Right lobe of liver (tissue), 6 donors: ENCODE results near the gene TMEM170B. TPM values are rescaled to one million over a fixed set of nuclear protein-coding genes. Genes with fewer than 3 reads are reported as not detected.

Source experiments
- ATAC-seq, 4 donors: fragments of 200-7000 bp; cut with Tn5 transposase; one replicate each; pipeline ENCODE4 v1.9.1; 2020; ENCODE audit warnings: mild to moderate bottlenecking in 4 of 4, moderate library complexity in 4 of 4
- DNase-seq, 3 donors: peaks; one replicate each; pipeline ENCODE4 v3.0.0-alpha.2; 2020
- H3K27ac ChIP-seq, 3 donors: fragments of 200-600 bp; one replicate each; pipeline ENCODE4 v1.8.0; 2022
- H3K27me3 ChIP-seq, 2 donors: fragments of 200-600 bp; one replicate each; pipeline ENCODE4 v1.8.0; 2022
- H3K36me3 ChIP-seq, 4 donors: fragments of 200-600 bp; sonication (generic) in 1 of 4; one replicate each; pipeline versions ENCODE4 v1.5.1 to v1.8.0; 2017 to 2022; ENCODE audit warnings: control low read depth in 1 of 4
- H3K4me1 ChIP-seq, 4 donors: fragments of 200-600 bp; sonication (generic) in 1 of 4; one replicate each; pipeline versions ENCODE4 v1.5.1 to v1.8.0; 2017 to 2022; ENCODE audit warnings: control low read depth in 1 of 4
- H3K4me3 ChIP-seq, 3 donors: fragments of 200-600 bp; one replicate each; pipeline ENCODE4 v1.8.0; 2022
- H3K9me3 ChIP-seq, 4 donors: fragments of 200-600 bp; sonication (generic) in 1 of 4; one replicate each; pipeline versions ENCODE4 v1.5.1 to v1.8.0; 2017 to 2022; ENCODE audit warnings: control low read depth in 1 of 4
- POLR2A ChIP-seq: fragments of 450-650 bp; IDR thresholded peaks from one replicate; pipeline ENCODE4 v1.6.1; 2017; ENCODE audit warnings: antibody characterized with exemption, mild to moderate bottlenecking
- WGBS: methylation state at CpG from one replicate; pipeline ENCODE4 v1.1.6; 2018; ENCODE audit warnings: low coverage, low lambda C conversion rate; ENCODE audit not compliant: insufficient coverage; ENCODE audit errors: missing lambda C conversion rate; 5-methylcytosine and 5-hydroxymethylcytosine counted together
- intact Hi-C, 2 donors: fragments of 100-400 bp; cut with DNase I; formaldehyde crosslinking; loops; one replicate each; pipeline versions ENCODE4 v1.11.2 to v1.14.1; 2022
- total RNA-seq, 6 experiments: library from RNA; depleted of rRNA in 2 of 6; stranded (reverse); fragments of >200 nt in 2 of 6; fragmentation: NEBNext Ultra II Directional in 3 of 6; extraction: Animal tissue kit (Norgen Biotek cat#: 25700) in 3 of 6; gene quantifications; one replicate each; pipeline versions ENCODE4 v1.1.0 to v1.2.4, GENCODE V29; 2016 to 2023
- TF ChIP-seq, protein P1 (sequence below), 4 donors: fragments of 200-600 bp in 3 of 4; fragments of 450-650 bp in 1 of 4; IDR thresholded peaks; one replicate each; pipeline versions ENCODE4 v1.5.1 to v1.8.0; 2016 to 2022; ENCODE audit warnings: antibody characterized with exemption in 4 of 4, mild to moderate bottlenecking in 2 of 4
- donor health status: DM: no; HTN: yes; CAD: no.
- donor health status: DM: no; HTN: no; CAD: no.
- donor health status: DM: no; HTN: no; CAD: no.
- donor health status: DM: no; HTN: yes; CAD: no.
- donor health status: DM: no; HTN: yes; CAD: no.

The TMEM170B gene
- total RNA-seq, 6 experiments from 2014 or later, result 3.6 to 6.7 (median 5.0) TPM

- peak in 2 of 3 donors; percentile 43 to 54 for DNase-seq
- intact Hi-C loops, result no loop called here
- 56% methylated on average over 16 of the region's 18 CpGs for WGBS
Measured at GRCh38 chr6:11609324-11610071, 71.9 kb downstream of the TMEM170B start.

GRCh38 chr6:11613336-11613735 lies 75.8 kb downstream of the TMEM170B start:
- no peak overlapping the region for H3K4me3 ChIP-seq
- no peaks in the 10 kb centered on the region for H3K27me3 ChIP-seq
- no peak for TF ChIP-seq POLR2A
- no peaks in the 10 kb centered on the region for H3K4me1 ChIP-seq
- H3K9me3 ChIP-seq, result no peaks in the 10 kb centered on the region
- DNase-seq (no peak), ATAC-seq (no peak)
- H3K36me3 ChIP-seq, result no peaks in the 10 kb centered on the region
- no peak overlapping the region for H3K27ac ChIP-seq
- WGBS, result 43% methylated on average over 1 of the region's 1 CpG
- intact Hi-C loops, result no loop called here

More at GRCh38 chr6:11609324-11610071, 71.9 kb downstream of the TMEM170B start:
- no peaks in the 10 kb centered on the region for H3K36me3 ChIP-seq
- H3K9me3 ChIP-seq, result no peaks in the 10 kb centered on the region
- peak overlapping the region in 1 of 3 donors; percentile 4 for H3K27ac ChIP-seq
- H3K27me3 ChIP-seq, result no peaks in the 10 kb centered on the region
- H3K4me1 ChIP-seq, result peaks cover 0 to 4% (median 0%) of the 10 kb centered on the region in 4 donors
- ATAC-seq, result peak; percentile 75 to 81 (median 76)
- TF ChIP-seq, protein P1, sequence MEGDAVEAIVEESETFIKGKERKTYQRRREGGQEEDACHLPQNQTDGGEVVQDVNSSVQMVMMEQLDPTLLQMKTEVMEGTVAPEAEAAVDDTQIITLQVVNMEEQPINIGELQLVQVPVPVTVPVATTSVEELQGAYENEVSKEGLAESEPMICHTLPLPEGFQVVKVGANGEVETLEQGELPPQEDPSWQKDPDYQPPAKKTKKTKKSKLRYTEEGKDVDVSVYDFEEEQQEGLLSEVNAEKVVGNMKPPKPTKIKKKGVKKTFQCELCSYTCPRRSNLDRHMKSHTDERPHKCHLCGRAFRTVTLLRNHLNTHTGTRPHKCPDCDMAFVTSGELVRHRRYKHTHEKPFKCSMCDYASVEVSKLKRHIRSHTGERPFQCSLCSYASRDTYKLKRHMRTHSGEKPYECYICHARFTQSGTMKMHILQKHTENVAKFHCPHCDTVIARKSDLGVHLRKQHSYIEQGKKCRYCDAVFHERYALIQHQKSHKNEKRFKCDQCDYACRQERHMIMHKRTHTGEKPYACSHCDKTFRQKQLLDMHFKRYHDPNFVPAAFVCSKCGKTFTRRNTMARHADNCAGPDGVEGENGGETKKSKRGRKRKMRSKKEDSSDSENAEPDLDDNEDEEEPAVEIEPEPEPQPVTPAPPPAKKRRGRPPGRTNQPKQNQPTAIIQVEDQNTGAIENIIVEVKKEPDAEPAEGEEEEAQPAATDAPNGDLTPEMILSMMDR (IDR thresholded peaks at IDR 0.05), result no peak
- TF ChIP-seq POLR2A, result no peak
- H3K4me3 ChIP-seq, result no peak overlapping the region

GRCh38 chr6:11613858-11614257 lies 76.3 kb downstream of the TMEM170B start:
- DNase-seq (no peak), ATAC-seq (no peak)
- H3K4me1 ChIP-seq, result no peaks in the 10 kb centered on the region
- no peak overlapping the region for H3K27ac ChIP-seq
- 57% methylated on average over 4 of the region's 4 CpGs for WGBS
- TF ChIP-seq, protein P1 (IDR thresholded peaks at IDR 0.05), result no peak
- no peak for TF ChIP-seq POLR2A
- no peak overlapping the region for H3K4me3 ChIP-seq
- no peaks in the 10 kb centered on the region for H3K9me3 ChIP-seq
- intact Hi-C loops, result no loop called here
- H3K36me3 ChIP-seq, result no peaks in the 10 kb centered on the region
- no peaks in the 10 kb centered on the region for H3K27me3 ChIP-seq

DNA sequence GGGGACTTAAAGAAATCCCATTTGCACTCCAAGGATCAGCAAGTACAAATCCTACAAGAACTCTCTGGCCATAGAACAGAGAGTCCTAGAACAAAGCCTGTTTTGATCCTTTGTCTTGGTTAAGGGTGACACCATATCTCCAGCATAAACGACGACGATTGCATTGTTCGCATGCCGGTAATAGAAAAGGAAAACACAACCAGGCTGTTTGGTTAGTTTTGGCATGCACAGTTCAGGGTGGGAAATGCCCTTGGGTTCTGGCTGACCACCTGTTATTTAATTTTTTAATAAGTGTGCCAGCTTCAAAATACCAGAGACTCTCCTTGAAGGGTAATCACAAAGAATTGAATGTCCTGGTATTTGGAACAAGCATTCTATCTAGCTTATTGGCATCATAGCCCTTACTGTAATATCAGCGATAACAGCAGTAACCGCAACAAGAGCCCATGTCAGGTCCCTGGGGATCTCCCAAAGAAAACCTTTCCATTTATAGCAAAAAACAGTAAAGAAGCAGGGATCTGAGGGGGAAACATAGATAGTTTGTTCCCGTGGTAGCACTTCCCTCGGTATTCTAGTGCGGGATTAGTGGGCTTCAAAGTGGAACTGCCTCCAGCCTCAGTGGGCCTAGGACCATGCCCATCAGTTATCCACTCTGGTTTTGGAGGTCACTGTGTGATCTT lies 77.1 kb downstream of the TMEM170B start:
- TF ChIP-seq, protein P1 (IDR thresholded peaks at IDR 0.05), result no peak
- no peak for TF ChIP-seq POLR2A
- H3K27me3 ChIP-seq, result no peaks in the 10 kb centered on the region
- H3K4me1 ChIP-seq, result no peaks in the 10 kb centered on the region
- no peaks in the 10 kb centered on the region for H3K9me3 ChIP-seq
- WGBS, result 88% methylated on average over 10 of the region's 10 CpGs
- no peak overlapping the region for H3K4me3 ChIP-seq
- no peak overlapping the region for H3K27ac ChIP-seq
- ATAC-seq, result no peak
- intact Hi-C loops, result no loop called here
- no peak for DNase-seq
- H3K36me3 ChIP-seq, result no peaks in the 10 kb centered on the region

GRCh38 chr6:11615214-11615602 lies 77.7 kb downstream of the TMEM170B start:
- intact Hi-C loops, result no loop called here
- TF ChIP-seq POLR2A, result no peak
- TF ChIP-seq, protein P1 (IDR thresholded peaks at IDR 0.05), result no peak
- no CpG with 5 or more reads among the region's 5 CpGs for WGBS
- Histone ChIP-seq H3K4me3 (no peak overlapping the region), H3K9me3 (no peaks in the 10 kb centered on the region), H3K27me3 (no peaks in the 10 kb centered on the region), H3K27ac (no peak overlapping the region), H3K4me1 (no peaks in the 10 kb centered on the region), H3K36me3 (no peaks in the 10 kb centered on the region)
- no peak for ATAC-seq
- no peak for DNase-seq
